ENCODE data around the gene ZNF611.
A peak's percentile ranks its signal among the peaks of the same experiment; 100 is the strongest.
"Not testable (repeated sequence)": the region's sequence is repeated elsewhere in the genome, so short reads cannot be mapped to it uniquely, and the experiment has no call there.

Gene ZNF611

DNA sequence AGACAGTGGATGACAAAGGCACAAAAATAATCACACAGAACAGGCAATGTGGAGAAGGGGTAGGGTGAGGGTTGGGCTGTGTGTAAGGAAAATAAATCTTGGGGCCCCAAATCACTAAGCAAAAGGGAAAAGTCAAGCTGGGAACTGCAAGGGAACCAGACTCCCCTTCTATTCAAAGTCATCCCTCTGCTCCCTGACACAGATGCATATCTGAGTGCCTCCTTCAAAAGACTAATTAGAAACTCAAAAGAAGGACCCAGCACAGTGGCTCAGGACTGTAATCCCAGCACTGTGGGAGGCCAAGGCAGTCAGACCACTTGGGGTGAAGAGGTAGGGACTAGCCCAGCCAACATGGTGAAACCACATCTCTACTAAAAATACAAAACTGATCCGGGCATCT is 18.3 kb downstream of the ZNF611 start:
- DNase-seq: no peak

DNA sequence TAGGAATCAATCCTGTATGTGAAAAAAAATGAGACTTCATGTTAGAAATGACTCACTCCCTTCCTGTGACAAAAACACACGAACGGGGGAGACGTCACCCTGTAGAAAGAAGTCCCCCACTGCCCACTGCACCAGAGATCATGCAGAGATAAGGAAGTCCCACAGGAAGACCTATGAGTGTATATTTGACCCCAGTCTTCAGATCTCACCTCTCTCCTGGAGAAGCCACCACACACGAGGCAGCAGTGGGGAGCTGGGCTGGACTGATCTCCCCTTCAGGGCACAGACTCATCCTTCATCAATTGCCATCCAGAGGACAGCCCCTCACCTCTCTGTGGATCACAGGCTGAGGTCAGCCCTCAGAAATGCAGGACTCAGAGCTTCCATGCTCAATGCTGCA is 18.9 kb downstream of the ZNF611 start:
- DNase-seq: not testable (repeated sequence)

DNA sequence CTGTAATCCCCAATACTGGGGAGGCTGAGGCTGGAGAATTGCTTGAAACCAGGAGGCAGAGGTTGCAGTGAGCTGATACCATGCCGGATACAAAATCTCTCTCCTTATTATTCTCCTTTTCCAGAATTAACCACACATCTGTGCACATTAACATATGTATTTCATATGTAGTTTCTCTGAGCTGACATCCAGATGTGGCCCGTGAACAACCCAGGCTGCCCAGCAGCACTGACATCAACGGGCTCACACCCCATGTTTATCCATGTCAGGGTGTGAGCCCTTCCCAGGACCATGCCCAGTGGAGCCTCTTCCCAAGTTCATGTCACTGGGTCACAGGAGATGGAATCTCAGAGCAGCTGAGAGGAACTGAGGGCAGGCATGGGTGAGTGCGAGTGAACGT is 19.5 kb downstream of the ZNF611 start:
- DNase-seq: not testable (repeated sequence)

DNA sequence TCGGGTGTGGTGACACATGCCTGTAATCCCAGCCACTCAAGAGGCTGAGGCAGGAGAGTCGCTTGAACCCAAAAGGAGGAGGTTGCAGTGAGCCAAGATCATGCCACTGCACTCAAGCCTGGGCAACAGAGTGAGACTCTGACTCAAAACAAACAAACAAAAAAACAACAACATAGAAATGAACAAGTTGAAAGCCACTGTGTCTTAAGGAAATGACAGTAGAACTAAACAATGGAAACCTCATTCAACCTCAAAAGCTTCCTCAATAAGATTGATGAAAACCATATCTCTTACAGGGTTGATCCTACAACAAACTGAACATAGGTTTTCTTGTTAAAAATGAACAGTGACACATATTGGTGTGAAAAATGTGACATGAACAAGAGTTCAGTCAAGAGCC is 21.8 kb downstream of the ZNF611 start:
- DNase-seq: not testable (repeated sequence)

DNA sequence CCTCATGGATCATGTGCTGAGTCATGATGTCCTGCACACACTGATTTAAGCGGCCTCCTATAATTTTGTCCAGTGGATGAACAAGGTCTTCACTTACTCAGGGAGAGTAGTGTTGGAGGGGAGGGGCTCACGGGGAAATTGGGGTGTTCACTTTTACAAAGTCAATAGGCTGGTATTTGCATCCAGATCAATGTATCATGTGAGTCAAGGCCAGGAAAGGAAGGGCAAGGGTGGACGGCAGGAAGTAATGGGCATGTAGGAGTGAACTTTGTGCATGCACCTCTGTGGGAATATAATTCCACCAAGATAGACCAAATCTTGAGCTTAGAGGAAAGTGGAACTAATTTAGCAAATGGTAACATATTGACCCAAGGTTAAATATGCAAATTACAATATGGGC is 23.2 kb downstream of the ZNF611 start:
- DNase-seq: not testable (repeated sequence)

DNA sequence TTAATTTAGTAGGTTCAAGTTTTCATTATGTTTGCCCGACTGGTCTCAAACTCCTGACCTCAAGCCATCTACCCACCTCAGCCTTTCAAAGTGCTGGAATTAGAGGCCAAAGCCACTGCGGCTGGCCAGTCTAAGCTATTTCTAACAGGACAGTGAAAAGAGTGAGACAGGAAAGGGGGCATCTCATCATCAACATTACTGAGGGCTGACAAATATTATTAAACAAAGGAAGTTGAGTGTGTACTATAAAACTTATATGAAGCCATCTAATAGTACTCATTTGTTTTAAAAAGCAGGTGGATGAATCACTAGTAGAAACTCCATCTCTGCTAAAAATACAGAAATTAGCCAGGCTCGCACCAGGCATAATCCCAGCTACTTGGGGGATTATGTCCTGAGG is 24.3 kb downstream of the ZNF611 start:
- no peak for DNase-seq

DNA sequence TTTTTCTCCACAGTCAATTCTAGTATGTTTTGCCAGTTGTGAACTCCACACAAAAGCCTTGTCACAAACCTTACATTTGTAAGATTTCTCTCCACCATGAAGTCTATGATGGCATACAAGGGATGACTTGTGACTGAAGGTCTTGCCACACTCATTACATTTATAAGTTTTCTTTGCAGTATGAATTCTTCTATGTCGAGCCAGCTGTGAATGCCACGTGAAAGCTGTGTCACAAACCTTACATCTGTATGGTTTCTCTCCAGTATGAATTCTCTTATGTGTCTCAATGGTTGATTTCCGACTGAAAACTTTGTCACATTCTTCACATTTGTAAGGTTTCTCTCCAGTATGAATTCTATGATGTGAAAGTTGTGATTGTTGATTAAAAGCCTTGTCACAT is 29.2 kb downstream of the ZNF611 start:
- DNase-seq: not testable (repeated sequence)

DNA sequence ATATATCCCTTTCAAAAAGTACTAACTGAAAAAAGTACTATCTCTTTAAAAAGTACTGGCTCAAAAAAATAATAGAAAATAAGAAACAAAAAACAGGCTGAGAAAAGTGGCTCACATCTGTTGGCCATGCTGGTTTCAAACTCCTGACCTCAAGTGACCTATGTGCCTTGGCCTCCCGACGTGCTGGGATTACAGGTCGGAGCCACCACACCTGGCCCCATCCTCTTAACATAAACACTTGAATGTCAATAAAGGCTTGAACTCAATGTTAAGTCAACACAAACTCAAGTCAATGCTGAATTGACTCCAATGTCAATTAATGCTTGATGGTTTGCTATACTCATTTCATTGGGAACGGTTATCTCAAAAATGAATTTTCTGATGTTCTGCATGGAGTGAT is 30.9 kb downstream of the ZNF611 start:
- no peak for DNase-seq

DNA sequence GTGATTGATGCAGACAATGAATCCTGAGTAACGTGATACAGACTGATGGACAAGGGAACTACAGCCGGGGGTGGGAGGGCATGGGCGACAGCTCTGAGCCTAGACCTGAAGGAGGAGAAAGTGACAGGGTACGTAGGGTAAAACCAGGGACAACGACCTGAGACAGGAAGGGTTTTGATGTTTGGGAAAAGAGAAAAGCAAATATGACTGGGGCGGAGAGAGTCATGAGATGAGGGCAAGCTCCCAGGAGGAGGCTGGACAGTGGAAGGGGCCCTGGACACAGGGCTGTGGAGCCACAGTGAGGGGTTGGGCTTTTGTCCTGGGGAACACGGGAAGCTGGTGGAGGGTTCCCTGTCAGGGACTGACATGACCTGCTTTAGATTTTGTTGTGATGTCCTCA is 34.2 kb downstream of the ZNF611 start:
- no peak for DNase-seq

DNA sequence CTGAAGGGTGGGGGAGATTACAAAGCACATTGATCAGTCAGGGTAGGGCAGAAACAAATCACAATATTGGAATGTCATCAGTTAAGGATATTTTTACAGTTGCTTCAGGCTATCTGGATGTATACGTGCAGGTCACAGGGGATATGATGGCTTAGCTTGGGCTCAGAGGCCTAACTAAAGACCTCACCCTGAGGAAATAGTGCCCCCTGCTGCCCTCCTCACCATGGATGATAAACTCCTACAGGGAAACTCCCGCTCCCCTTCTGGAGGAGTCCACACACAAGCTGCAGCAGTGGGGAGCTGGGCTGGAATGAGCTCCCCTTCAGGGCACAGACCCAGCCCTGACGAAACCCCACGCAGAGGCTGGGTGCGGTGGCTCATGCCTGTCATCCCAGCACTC is 35.3 kb downstream of the ZNF611 start:
- DNase-seq: peak in 13 of 56 donors; percentile 0 to 47 (median 3)

DNA sequence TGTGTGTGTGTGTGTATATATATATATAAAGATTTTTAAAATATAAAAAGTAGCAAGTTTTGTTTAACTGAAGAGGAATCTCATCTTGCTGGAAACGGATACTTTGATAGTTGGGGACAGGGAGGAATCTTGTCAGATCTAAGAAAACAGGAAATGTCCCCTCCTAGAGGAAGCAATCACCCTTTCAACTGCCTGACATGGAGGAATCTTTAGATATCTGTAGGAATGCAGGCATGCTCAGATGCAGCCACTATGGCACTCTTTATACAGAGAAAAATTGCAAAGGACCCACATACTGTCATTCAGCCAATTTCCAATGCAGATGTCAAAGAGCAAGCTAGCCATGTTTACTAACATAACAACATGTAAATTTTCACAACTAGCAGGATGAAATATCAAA is 38.8 kb downstream of the ZNF611 start:
- DNase-seq: no peak

DNA sequence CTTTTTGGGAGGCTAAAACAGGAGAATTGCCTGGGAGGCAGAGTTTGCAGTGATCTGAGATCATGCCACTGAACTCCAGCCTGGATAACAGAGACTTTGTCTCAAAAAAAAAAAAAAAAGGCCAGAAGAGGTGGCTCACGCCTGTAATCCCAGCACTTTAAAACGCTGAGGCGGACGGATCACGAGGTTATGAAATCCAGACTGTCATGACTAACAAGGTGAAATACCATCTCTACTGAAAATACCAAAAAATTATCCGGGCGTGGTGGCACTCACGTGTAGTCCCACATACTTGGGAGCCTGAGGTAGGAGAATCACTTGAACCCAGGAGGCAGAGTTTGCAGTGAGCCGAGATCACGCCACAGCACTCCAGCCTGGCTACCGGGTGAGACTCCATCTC is 39.9 kb downstream of the ZNF611 start:
- no peak for DNase-seq

DNA sequence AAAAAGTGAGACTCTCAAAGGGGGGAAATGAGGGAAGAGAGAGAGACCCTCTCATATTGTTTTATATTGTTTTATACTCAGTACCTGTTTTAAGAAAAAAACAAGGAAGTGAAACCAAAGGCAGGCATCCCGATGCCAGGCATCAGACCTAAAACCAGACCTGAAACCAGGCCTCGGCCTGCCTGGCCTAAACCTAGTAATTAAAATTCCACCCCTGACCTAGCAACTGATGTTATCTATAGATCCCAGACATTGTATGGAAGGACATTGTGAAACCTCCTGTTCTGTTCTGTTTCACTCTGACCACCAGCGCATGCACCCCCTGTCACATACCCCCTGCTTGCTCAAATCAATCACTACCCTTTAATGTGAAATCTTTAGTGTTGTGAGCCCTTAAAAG is 40.6 kb downstream of the ZNF611 start:
- not testable (repeated sequence) for DNase-seq

DNA sequence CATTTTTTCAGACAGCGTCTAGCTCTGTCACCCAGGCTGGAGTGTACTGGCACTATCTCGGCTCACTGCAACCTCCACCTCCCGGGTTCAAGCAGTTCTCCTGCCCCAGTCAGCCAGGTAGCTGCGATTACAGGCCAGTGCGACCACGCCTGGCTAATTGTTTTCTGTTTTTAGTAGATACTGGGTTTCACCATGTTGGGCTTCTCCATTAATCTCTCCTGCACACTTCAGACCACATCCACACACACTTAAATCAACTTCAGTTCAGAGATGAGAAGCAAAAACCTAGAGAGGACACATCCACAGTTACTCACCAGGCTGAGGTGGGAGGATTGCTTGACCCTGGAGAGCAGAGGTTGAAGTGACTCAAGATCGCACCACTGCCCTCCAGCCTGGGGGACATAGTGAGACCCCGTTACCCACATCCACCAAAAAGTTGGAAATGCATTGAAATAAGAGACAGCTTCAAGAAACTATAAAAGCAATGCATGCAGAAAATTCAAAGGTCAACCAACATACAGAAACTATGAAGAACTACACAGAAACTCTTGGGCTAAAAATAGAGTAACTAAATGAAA is 42.3 kb downstream of the ZNF611 start:
- DNase-seq: no peak

DNA sequence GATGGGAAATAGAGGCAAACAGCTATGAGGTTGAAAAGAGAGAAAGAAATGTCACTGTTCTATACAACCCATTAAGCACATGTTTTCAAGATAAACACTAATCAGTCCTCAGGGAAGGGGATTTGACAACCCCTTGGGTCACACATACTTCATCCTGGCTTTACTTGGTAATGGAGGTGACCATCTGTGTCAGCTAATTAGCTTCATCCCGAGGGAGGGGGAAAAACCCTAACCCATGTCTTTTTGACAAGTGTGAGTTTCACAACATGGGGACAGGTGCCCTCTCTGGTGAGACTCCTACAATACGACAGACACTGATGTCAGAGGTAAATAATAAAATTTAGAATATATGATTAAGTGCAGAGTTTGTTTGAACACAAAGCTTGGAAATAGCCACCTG is 43.1 kb downstream of the ZNF611 start:
- no peak for DNase-seq

DNA sequence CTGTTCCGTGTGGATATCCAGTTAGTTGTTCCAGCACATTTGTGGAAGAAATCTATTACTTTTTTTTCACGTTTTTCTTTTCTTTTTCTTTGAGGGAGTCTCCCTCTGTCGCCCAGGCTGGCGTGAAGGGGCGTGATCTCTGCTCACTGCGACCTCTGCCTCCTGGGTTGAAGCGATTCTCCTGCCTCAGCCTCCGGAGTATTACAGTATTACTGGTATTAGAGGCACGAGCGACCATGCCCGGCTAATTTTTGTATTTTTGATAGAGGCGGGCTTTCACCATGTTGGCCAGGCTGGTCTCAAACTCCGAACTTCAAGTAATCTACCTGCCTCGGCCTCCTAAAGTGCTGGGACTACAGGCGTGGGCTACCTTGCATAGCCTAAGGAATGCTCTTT is 43.6 kb downstream of the ZNF611 start:
- no peak for DNase-seq

DNA sequence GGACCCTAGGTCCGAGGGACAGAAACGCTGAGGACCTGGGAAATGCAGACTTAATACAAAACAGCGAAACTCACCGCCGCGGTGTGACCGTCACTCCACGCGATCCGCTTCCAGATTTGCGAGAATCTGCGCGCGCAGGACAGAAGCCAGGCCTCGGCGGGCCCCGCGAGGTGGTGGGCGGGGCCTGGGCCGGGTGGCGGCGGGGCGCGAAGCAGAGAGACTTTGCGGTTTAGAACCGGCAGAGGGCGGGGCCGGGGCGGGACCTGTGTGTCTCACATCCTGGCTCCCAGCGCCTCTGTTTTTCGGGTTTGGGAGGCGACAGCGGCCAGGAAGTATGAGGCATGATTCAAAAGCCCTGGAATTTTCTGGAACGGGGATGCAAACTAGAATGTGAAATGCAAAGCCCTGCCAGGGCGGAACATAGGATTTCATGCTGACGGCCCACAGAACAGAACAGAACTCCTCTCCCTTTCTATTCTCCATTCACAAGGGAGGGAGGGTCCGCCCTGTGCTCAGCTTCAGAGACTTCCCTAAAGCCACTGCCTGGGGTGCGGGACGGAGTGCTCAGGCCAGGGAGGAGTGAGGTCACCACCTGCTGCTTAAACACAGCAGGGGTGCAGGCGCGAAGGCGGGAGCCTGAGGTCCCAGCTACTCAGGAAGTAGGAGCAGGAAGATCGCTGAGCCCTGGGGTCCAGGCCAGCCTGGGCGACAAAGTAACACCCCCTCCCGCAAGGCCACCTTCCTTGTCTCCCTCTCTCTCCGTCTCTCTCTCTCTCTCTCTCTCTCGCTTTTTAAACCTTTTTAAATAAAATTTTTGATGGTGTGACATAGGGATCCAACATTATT is 44.3 kb downstream of the ZNF611 start:
- DNase-seq: peak in 55 of 56 donors; percentile 53 to 98 (median 84)

DNA sequence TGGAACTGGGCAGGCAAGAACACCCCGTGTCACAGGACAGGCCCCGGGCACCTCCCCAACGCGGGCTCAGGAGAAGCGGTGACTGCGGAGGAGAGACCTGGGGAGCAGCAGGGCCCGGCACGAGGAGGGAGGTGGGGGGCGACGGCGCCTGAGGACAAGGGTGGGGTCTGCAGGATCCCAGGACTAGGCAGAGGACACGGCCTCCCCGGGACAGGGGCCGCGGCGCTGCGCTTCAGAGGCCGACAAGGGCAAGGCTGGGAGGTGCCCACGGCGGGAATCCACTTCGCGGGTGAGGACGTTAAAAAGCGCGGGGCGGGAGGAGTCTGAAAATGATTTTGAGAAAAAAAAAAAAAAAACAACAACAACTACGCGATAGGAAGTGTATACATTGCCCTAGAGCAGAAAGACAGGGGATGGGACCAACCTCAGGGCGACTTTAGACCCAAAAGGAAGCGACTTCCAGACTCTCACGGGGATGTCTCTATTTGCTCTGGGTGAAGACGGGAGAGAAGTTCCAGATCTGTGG is 44.9 kb downstream of the ZNF611 start:
- DNase-seq: peak in 44 of 56 donors; percentile 5 to 55 (median 32)

DNA sequence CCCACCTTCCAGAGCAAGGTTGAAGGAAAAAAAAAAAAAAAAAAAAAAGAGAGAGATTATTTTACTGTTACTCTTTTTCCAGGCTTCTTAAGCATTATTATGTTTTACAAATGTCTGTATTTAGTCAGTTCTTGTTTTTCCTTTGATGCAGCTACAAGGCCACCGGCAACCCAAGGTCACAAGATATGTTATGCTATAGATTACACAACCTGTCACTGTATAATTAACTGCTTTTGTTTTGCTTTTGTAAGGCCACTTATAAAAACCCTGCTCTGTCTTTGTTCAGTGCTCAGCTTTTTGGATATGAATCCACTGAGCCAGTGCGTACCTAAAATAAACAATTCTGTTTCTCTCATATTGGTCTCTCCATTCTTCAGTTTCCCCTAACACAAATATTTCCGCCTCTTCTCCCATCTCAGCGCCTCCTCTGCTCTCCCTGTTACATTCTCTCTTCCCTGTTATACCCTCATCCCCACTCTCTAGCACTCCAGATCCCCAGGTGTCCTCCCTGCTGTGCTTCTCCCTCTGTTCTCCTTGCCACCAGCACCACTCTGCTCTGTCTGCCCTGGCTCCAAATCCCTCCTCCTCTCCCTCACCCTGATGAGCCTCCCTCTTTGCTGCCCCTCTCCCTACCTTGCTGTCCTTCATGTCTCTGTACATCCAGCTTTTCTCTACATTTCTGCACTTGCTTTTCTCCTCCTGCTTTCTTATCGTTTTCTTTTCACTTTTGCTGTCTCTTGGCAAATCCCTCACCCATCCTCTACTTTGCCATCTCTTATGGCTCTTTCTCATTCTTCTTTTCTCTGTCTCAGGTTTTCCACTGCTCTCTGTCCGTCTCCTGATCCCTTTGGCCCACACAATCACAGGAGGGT is 45.7 kb downstream of the ZNF611 start:
- DNase-seq: not testable (repeated sequence)

DNA sequence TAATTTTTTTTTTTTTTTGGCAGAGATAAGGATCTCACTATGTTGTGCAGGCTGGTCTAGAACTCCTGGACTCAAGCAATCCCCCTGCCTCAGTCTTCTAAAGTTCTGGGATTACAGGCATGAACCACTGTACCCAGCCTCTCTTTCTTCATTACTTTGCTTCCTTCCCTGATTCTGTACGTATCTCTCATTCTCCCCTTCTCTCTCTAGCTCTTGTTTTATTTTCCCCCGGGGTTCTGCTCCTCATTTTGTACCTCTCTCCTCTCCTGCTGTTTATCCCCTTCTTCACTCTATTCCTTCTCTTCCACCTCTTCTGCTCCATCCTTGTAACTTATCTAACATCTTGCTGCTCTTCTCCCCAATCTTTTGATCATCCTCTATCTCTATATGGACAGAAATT is 46.5 kb downstream of the ZNF611 start:
- no peak for DNase-seq

DNA sequence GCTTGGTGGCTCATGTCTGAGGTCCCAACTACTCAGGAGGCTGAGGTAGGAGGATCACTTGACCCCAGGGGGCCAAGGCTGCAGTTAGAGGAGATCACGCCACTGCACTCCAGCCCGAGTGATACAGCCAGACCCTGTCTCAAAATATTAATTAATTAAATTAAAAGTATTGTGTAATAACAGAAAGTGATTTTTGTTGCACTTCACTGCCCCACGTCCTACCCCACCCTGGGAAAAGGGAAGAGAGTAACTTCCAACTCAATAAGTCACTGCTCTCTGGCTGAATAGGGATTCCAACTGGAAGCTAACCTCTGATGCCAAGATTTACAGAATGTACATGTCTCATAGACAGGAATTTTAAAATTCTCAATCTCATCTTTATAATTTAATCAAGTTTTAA is 47.2 kb downstream of the ZNF611 start:
- DNase-seq: no peak

DNA sequence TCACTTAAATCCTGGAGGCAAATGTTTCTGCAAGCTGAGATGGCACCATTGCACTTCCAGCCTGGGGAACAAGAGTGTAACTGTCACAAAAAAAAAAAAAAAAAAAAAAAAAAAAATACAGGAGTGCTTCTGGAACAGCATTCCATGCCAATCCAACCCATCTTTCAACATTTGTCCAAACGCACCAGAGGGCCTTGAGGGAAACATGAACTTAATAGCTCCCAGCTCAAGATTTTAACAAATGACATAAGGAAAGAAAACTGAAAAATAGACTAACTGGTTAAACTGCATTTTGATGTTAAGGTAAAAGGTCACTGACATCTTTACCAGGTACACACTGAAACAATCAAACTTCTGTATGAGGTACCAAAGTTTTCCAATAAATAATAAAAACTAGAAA is 49.0 kb downstream of the ZNF611 start:
- no peak for DNase-seq
